B cell (primary cell): ENCODE measurements around the gene MAP3K6.

Experiments
- EZH2 ChIP-seq: IDR thresholded peaks from 2 replicates; pipeline ENCODE4 v1.6.1; 2012; ENCODE audit warnings: borderline replicate concordance, low read depth, mild to moderate bottlenecking, moderate library complexity, low read length; ENCODE audit not compliant: insufficient read depth, poor library complexity, severe bottlenecking
- TF ChIP-seq, protein P1 (sequence below): fragments of 200-600 bp; IDR thresholded peaks from one replicate; pipeline ENCODE4 v1.8.0; 2022; ENCODE audit warnings: antibody characterized with exemption, mild to moderate bottlenecking

DNA sequence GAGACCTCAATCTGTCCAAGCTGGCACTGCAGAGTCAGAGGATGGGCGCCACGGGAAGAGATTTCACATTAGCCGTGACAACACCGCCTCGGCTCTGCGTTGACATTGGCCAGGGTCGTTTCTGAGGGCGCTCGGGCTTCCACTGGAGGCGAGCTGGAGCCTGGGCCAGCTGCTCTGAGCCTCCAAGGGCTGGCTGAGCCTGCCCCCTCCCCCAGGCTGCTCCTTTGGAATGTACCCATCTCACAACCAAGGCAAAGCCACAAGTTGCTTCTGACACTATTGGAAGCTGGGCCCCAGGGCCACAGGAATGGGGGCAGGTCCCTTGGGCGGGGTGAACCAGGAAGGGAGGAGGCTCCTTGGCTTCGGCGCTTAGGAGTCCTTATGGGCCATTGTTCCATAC, 38.3 kb upstream of the MAP3K6 start:
- TF ChIP-seq, protein P1, sequence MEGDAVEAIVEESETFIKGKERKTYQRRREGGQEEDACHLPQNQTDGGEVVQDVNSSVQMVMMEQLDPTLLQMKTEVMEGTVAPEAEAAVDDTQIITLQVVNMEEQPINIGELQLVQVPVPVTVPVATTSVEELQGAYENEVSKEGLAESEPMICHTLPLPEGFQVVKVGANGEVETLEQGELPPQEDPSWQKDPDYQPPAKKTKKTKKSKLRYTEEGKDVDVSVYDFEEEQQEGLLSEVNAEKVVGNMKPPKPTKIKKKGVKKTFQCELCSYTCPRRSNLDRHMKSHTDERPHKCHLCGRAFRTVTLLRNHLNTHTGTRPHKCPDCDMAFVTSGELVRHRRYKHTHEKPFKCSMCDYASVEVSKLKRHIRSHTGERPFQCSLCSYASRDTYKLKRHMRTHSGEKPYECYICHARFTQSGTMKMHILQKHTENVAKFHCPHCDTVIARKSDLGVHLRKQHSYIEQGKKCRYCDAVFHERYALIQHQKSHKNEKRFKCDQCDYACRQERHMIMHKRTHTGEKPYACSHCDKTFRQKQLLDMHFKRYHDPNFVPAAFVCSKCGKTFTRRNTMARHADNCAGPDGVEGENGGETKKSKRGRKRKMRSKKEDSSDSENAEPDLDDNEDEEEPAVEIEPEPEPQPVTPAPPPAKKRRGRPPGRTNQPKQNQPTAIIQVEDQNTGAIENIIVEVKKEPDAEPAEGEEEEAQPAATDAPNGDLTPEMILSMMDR: no peak
- no peak for TF ChIP-seq EZH2
